Heart left ventricle (tissue), 13 donors: ENCODE data around the gene RPS6KB2.

ENCODE experiments used
- POLR2A ChIP-seq, 2 donors: fragments of 450-650 bp; IDR thresholded peaks; one replicate each; pipeline ENCODE4 v1.6.1; 2017; ENCODE audit warnings: antibody characterized with exemption in 2 of 2, mild to moderate bottlenecking in 2 of 2, moderate library complexity in 2 of 2
- TF ChIP-seq, protein P1 (sequence below), 12 donors: fragments of 200-600 bp; sonication (generic) in 4 of 12; IDR thresholded peaks; one replicate each; pipeline versions ENCODE4 v1.5.0 to v1.8.0; 2018 to 2022; ENCODE audit warnings: antibody characterized with exemption in 12 of 12, mild to moderate bottlenecking in 5 of 12
- donor health status: ischemic (EF 13 %, LVEDD 7.1; RV severe dilation, severe dysfunction).
- donor health status: DM: no; HTN: yes; CAD: no.
- donor health status: DM: no; HTN: no; CAD: no.
- donor health status: ischemic (EF 25% LVEDD 6.9; RV normal size, moderate dysfunction).
- donor health status: ischemic (EF 25% LVEDD 5.7; RV mildly dilated, moderate dysfunction).
- donor health status: ischemic (EF 35%, LVEDD 5.7; RV mildly dilated, moderate dysfunction).
- donor health status: nonischemic (EF 11% LVEDD 7.7; RV severe dilation, severe dysfunction).
- donor health status: DM: yes; HTN: yes; CAD: no.
- donor health status: PGD.
- donor health status: ischemic (EF 29% LVEDD 5.4; RV normal size, mild dysfunction).
- donor health status: nonischemic (EF 23%, LVEDD 6.1; RV moderate dilation, normal function).

DNA sequence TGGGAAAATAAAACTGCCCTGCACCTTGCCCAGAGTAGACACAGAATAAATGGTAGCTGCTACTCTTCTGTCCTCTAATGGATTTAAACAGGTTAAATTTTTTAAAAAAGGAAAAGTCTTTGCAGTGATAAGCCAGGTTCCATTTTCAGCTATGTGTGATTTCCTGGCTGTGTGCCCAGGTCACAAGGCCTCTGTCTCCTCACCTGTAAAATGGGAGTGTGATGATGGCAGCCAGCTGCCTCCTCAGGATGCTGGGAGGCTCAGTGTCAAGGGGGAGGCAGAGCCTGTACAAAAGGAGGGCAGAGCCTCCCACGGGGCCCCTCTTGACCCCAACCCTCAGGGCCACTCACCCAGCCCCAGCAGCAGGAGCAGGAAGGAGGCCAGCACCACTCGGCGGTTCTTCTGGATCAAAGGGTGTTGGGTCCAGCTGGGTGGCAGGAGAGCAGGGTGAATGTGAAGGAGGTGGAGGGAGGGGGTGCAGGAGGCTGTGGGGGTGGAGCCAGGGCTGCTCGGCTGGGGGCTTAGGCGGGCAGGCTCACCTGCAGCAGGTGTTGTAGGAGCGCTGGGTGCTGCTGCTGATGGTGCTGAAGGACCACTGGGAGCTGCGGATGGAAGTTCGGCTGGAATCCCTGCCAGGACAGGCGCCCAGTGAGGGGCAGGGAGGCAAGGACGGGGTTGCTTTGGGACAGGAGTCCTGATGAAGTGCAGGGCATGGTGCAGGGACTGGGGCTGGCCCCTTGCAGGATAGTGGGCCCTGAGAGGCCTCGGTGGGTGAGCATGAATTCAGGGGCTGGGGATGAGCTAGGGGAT is 38.9 kb downstream of the RPS6KB2 start:
- TF ChIP-seq, protein P1, sequence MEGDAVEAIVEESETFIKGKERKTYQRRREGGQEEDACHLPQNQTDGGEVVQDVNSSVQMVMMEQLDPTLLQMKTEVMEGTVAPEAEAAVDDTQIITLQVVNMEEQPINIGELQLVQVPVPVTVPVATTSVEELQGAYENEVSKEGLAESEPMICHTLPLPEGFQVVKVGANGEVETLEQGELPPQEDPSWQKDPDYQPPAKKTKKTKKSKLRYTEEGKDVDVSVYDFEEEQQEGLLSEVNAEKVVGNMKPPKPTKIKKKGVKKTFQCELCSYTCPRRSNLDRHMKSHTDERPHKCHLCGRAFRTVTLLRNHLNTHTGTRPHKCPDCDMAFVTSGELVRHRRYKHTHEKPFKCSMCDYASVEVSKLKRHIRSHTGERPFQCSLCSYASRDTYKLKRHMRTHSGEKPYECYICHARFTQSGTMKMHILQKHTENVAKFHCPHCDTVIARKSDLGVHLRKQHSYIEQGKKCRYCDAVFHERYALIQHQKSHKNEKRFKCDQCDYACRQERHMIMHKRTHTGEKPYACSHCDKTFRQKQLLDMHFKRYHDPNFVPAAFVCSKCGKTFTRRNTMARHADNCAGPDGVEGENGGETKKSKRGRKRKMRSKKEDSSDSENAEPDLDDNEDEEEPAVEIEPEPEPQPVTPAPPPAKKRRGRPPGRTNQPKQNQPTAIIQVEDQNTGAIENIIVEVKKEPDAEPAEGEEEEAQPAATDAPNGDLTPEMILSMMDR (IDR thresholded peaks at IDR 0.05): no peak
- TF ChIP-seq POLR2A (IDR thresholded peaks at IDR 0.05): no peak
